Breast epithelium (tissue), 3 donors: ENCODE results near the gene SUMF1.

Experiments
- POLR2AphosphoS5 ChIP-seq, 3 donors: sonication (generic); formaldehyde crosslinking; IDR thresholded peaks; one replicate each; pipeline ENCODE4 v1.6.1; 2017; ENCODE audit warnings: antibody characterized with exemption in 3 of 3
- TF ChIP-seq, protein P1 (sequence below), 3 donors: fragments of 450-650 bp; IDR thresholded peaks; one replicate each; pipeline ENCODE4 v1.5.1; 2016 to 2017; ENCODE audit warnings: antibody characterized with exemption in 3 of 3, mild to moderate bottlenecking in 3 of 3, moderate library complexity in 3 of 3

DNA sequence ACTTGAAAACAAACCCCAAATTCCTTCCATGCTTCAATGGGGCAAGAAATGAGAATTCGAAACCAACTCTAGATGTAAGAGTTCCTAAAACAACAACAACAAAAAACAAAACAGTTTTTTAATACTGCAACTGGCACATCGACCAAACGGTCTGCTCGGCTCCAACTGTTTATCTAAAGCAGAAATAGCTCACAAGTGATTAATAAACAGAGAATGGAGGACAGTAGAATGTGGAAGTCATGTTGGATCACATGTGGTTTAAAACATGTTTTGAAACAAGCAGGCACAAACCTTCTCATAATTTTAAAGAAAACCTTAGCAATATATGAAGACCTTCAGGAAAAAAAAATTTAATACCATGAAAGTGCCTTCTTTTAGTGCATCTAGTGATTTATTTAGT is 108.8 kb downstream of the SUMF1 start:
- no peak for TF ChIP-seq POLR2AphosphoS5 (IDR thresholded peaks at IDR 0.05)
- TF ChIP-seq, protein P1, sequence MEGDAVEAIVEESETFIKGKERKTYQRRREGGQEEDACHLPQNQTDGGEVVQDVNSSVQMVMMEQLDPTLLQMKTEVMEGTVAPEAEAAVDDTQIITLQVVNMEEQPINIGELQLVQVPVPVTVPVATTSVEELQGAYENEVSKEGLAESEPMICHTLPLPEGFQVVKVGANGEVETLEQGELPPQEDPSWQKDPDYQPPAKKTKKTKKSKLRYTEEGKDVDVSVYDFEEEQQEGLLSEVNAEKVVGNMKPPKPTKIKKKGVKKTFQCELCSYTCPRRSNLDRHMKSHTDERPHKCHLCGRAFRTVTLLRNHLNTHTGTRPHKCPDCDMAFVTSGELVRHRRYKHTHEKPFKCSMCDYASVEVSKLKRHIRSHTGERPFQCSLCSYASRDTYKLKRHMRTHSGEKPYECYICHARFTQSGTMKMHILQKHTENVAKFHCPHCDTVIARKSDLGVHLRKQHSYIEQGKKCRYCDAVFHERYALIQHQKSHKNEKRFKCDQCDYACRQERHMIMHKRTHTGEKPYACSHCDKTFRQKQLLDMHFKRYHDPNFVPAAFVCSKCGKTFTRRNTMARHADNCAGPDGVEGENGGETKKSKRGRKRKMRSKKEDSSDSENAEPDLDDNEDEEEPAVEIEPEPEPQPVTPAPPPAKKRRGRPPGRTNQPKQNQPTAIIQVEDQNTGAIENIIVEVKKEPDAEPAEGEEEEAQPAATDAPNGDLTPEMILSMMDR (IDR thresholded peaks at IDR 0.05) = no peak
